Stomach (tissue), 4 donors: ENCODE data around the gene PNMA6E.

ENCODE experiments used
- CTCF ChIP-seq, 7 experiments: fragments of 450-650 bp in 4 of 7; fragments of 200-600 bp in 3 of 7; sonication (generic) in 3 of 7; IDR thresholded peaks; one replicate each; pipeline ENCODE4 v1.5.1; 2016 to 2019; ENCODE audit warnings: antibody characterized with exemption in 7 of 7, control low read depth in 2 of 7, mild to moderate bottlenecking in 1 of 7
- EP300 ChIP-seq: sonication (generic); formaldehyde crosslinking; IDR thresholded peaks from one replicate; pipeline ENCODE4 v1.6.1; 2017; ENCODE audit warnings: antibody characterized with exemption
- POLR2A ChIP-seq, 4 donors: fragments of 450-650 bp; IDR thresholded peaks; one replicate each; pipeline ENCODE4 v1.6.1; 2016; ENCODE audit warnings: antibody characterized with exemption in 4 of 4, control low read depth in 2 of 4, mild to moderate bottlenecking in 1 of 4, moderate library complexity in 1 of 4
- POLR2AphosphoS5 ChIP-seq, 3 donors: sonication (generic); formaldehyde crosslinking; IDR thresholded peaks; one replicate each; pipeline ENCODE4 v1.6.1; 2016; ENCODE audit warnings: antibody characterized with exemption in 3 of 3

- TF ChIP-seq CTCF (IDR thresholded peaks at IDR 0.05) = no peak
- TF ChIP-seq POLR2AphosphoS5 (IDR thresholded peaks at IDR 0.05) = no peak
- no peak for TF ChIP-seq POLR2A (IDR thresholded peaks at IDR 0.05)
- TF ChIP-seq EP300 = no peak
Measured at GRCh38 chrX:153394612-153395011, 6.5 kb downstream of the PNMA6E start.
